WTC11 (cell line): ENCODE measurements around the gene HEATR5A.

Experiments
- CBFB ChIP-seq: sonication (generic); formaldehyde crosslinking; IDR thresholded peaks from 2 replicates; pipeline ENCODE4 v1.8.1; 2022; ENCODE audit warnings: mild to moderate bottlenecking, low read depth, missing genetic modification reagents
- CTCF ChIP-seq: fragments of 200-600 bp; IDR thresholded peaks from 2 replicates; pipeline ENCODE4 v1.8.0; 2022; ENCODE audit warnings: antibody characterized with exemption
- E2F4 ChIP-seq: sonication (generic); formaldehyde crosslinking; IDR thresholded peaks from 2 replicates; pipeline ENCODE4 v1.8.1; 2022; ENCODE audit warnings: low read depth, mild to moderate bottlenecking, moderate library complexity, missing genetic modification reagents, borderline replicate concordance
- ESRRA ChIP-seq: sonication (generic); formaldehyde crosslinking; IDR thresholded peaks from 2 replicates; pipeline ENCODE4 v1.8.1; 2022; ENCODE audit warnings: mild to moderate bottlenecking, missing genetic modification reagents, borderline replicate concordance
- IRF2 ChIP-seq: sonication (generic); formaldehyde crosslinking; IDR thresholded peaks from 2 replicates; pipeline ENCODE4 v1.8.0; 2022; ENCODE audit warnings: low read depth, missing genetic modification reagents, borderline replicate concordance
- JAZF1 ChIP-seq: fragments of 250-450 bp; sonication (Bioruptor Pico); IDR thresholded peaks from 2 replicates; pipeline ENCODE4 v1.9.0; 2021; ENCODE audit warnings: moderate library complexity, mild to moderate bottlenecking, inconsistent platforms
- JUN ChIP-seq: sonication (generic); formaldehyde crosslinking; IDR thresholded peaks from 2 replicates; pipeline ENCODE4 v1.8.0; 2023; ENCODE audit warnings: mild to moderate bottlenecking, missing genetic modification reagents
- PRDM15 ChIP-seq: sonication (generic); formaldehyde crosslinking; IDR thresholded peaks from 2 replicates; pipeline ENCODE4 v1.8.0; 2022; ENCODE audit warnings: missing genetic modification reagents
- TF ChIP-seq, protein P1 (sequence below): sonication (generic); formaldehyde crosslinking; IDR thresholded peaks from 2 replicates; pipeline ENCODE4 v1.8.1; 2022; ENCODE audit warnings: low read depth, missing genetic modification reagents, borderline replicate concordance
- TF ChIP-seq, protein P2 (sequence below): sonication (generic); formaldehyde crosslinking; conservative IDR thresholded peaks from 2 replicates; pipeline ENCODE4 v1.8.1; 2023; ENCODE audit warnings: mild to moderate bottlenecking, low read depth, missing genetic modification reagents, moderate library complexity
- TF ChIP-seq, protein P3 (sequence below): fragments of 250-450 bp; sonication (Bioruptor Pico); IDR thresholded peaks from 2 replicates; pipeline ENCODE4 v1.9.0; 2021; ENCODE audit warnings: mild to moderate bottlenecking, borderline replicate concordance

DNA sequence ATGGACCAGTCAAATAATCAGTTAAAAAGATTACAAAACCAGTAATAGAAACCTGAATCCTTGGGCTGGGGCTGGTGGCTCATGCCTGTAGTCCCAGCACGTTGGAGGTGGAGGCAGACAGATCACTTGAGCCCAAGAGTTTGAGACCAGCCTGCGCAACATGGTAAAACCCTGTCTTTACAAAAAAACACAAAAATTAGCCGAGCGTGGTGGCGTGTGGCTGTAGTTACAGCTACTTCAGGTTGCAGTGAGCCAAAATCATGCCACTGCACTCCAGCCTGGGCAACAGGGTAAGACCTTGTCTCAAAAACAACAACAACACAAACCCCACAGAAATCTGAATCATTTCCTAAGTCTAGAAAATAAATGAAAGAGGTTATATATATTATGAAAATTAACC is 100.6 kb downstream of the HEATR5A start:
- no peak for TF ChIP-seq CTCF
- no peak for TF ChIP-seq IRF2 (CRISPR knock-in tag)
- no peak for TF ChIP-seq JAZF1 (CRISPR knock-in tag)
- TF ChIP-seq E2F4 (CRISPR knock-in tag) = no peak
- no peak for TF ChIP-seq CBFB (CRISPR knock-in tag)
- no peak for TF ChIP-seq JUN (CRISPR knock-in tag)
- TF ChIP-seq, protein P1, sequence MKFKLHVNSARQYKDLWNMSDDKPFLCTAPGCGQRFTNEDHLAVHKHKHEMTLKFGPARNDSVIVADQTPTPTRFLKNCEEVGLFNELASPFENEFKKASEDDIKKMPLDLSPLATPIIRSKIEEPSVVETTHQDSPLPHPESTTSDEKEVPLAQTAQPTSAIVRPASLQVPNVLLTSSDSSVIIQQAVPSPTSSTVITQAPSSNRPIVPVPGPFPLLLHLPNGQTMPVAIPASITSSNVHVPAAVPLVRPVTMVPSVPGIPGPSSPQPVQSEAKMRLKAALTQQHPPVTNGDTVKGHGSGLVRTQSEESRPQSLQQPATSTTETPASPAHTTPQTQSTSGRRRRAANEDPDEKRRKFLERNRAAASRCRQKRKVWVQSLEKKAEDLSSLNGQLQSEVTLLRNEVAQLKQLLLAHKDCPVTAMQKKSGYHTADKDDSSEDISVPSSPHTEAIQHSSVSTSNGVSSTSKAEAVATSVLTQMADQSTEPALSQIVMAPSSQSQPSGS (CRISPR knock-in tag) = no peak
- TF ChIP-seq, protein P2, sequence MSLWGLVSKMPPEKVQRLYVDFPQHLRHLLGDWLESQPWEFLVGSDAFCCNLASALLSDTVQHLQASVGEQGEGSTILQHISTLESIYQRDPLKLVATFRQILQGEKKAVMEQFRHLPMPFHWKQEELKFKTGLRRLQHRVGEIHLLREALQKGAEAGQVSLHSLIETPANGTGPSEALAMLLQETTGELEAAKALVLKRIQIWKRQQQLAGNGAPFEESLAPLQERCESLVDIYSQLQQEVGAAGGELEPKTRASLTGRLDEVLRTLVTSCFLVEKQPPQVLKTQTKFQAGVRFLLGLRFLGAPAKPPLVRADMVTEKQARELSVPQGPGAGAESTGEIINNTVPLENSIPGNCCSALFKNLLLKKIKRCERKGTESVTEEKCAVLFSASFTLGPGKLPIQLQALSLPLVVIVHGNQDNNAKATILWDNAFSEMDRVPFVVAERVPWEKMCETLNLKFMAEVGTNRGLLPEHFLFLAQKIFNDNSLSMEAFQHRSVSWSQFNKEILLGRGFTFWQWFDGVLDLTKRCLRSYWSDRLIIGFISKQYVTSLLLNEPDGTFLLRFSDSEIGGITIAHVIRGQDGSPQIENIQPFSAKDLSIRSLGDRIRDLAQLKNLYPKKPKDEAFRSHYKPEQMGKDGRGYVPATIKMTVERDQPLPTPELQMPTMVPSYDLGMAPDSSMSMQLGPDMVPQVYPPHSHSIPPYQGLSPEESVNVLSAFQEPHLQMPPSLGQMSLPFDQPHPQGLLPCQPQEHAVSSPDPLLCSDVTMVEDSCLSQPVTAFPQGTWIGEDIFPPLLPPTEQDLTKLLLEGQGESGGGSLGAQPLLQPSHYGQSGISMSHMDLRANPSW (CRISPR knock-in tag) = no peak
- TF ChIP-seq ESRRA (CRISPR knock-in tag) = no peak
- TF ChIP-seq, protein P3, sequence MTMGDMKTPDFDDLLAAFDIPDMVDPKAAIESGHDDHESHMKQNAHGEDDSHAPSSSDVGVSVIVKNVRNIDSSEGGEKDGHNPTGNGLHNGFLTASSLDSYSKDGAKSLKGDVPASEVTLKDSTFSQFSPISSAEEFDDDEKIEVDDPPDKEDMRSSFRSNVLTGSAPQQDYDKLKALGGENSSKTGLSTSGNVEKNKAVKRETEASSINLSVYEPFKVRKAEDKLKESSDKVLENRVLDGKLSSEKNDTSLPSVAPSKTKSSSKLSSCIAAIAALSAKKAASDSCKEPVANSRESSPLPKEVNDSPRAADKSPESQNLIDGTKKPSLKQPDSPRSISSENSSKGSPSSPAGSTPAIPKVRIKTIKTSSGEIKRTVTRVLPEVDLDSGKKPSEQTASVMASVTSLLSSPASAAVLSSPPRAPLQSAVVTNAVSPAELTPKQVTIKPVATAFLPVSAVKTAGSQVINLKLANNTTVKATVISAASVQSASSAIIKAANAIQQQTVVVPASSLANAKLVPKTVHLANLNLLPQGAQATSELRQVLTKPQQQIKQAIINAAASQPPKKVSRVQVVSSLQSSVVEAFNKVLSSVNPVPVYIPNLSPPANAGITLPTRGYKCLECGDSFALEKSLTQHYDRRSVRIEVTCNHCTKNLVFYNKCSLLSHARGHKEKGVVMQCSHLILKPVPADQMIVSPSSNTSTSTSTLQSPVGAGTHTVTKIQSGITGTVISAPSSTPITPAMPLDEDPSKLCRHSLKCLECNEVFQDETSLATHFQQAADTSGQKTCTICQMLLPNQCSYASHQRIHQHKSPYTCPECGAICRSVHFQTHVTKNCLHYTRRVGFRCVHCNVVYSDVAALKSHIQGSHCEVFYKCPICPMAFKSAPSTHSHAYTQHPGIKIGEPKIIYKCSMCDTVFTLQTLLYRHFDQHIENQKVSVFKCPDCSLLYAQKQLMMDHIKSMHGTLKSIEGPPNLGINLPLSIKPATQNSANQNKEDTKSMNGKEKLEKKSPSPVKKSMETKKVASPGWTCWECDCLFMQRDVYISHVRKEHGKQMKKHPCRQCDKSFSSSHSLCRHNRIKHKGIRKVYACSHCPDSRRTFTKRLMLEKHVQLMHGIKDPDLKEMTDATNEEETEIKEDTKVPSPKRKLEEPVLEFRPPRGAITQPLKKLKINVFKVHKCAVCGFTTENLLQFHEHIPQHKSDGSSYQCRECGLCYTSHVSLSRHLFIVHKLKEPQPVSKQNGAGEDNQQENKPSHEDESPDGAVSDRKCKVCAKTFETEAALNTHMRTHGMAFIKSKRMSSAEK = no peak
- TF ChIP-seq PRDM15 = no peak
